ENCODE data around the gene PACSIN1.
"Not testable (repeated sequence)": the region's sequence is repeated elsewhere in the genome, so short reads cannot be mapped to it uniquely, and the experiment has no call there.

PACSIN1 gene

DNA sequence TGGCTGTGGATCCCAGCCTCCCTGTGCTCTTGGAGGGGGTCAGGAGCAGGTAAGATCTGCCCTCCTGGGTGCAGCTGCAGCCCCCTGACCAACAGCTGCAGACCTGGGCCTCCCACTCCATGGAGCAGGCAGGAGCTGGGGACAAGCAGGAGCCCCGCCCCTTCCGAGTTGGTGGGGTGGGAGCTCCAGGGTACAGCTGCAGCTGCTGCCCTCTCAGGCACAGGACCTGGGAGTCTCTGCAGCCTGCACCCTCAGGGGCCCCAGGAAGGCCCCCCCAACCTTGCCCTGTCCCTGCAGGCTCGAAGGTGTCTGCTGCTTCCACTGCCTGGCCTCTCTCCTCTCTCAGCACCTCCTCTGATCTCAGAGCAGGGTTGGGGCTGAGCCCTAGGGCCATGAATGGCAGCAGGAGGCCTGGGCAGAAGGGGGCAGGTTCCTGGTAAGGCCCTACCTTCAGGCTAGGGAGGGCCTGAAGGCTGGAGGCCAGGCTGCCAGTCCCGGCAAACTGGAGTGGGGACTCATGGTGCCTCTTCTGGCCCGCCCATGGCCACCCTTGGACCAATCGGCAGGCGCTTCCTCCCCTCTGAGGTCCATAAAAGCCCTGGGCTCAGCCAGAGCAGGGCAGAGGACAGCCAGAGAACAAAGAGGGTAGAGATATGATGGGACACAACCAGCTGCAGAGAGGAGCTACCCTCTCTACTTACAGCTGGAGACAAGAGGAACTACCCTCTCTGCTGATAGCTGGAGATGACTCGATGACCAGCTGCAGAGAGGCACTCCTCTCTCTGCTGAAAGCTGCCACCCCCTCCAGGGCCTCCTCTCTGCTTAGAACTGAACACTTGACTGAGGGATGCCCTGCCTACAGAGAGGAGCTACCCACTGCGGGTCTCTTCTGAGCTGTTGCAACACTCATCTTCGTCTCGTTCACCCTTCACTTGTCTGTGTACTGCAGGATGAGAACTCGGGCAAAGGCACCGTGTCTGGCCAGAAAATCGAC lies 7.8 kb upstream of the PACSIN1 start:
- no peak for DNase-seq (ENCODE audit: low read depth in 2 of 3, low spot score in 2 of 3)

DNA sequence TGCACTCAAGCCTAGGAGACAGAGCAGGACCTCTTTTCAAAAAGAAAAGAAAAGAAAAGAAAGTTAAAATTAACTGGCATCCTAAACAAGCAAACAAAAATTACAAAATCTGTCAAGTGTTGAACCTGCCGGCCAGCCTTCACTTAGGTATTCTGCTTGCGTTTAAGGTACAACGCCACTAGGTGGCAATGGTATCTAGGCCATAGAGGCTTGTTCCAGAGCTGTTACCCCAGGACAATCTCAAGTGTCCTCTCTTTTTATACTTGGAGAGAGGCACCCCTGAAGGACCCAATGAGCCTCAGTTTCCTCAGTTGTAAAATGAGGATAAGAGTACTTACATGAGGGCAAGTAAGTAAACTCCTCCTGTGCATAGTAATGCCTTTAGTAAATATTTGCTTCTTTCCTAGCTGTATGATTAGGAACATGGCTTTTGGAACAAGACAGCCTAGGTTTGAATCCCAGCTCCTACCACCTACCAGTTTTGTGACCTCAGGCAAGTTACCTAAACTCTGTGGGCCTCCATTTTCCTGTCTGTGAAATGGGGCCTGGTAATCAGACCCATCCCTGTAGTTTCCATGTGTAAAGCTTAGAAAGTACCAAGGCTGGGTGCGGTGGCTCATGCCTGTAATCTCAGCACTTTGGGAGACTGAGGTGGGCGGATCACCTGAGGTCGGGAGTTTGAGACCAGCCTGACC lies 5.8 kb upstream of the PACSIN1 start:
- no peak for DNase-seq (ENCODE audit: low read depth in 2 of 3, low spot score in 2 of 3)

DNA sequence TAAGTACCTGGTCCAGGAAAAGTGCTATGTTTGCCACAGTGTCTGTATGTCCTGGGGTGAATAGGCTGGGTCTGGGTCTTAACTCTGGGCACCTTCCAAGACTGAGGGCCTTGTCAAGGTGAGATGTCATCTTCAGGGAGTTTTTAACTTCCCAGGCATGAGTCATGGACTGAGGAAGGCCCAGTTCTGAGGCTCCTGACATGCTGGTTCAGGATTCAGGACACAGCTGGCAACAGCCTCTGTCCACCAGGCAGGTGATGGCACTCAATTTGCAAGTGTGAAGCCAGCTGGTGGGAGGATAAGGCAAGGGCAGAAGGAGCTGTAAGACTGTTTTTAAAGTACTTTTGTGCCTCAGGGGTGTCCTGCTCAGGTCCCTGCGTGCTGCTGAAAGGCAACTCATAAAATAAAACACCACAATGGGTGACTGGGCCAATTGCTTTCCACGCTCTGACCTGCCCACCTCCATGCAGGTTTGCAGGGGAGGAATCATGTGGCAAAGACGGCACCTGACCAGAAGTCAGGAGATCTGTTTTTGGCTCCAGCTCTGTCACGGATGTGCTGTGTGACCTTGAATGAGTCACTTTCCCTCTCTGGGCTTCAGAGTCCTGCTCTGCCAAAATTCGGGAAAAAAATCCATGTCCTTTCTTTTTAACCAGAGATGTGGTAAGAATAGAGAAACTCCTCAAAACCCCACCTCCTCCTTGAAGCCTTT lies 4.9 kb upstream of the PACSIN1 start:
- DNase-seq (ENCODE audit: low read depth in 2 of 3, low spot score in 2 of 3): no peak

DNA sequence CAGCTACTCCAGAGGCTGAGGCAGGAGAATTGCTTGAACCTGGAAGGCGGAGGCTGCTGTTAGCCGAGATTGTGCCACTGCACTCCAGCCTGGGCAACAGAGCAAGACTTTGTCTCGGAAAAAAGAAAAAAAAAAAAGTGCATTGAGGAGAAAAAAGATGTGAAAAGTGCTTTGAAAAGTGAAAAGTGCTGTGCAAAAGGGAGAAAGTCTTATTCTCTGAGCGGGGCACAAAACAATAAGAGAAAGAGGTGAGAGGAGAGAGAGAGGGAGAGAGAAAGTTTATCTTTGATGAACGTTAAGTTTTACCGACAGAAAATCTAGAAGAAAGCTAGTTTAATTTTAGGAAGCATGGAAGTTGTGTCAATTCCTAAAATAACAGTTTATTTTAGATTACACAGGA lies 3.9 kb upstream of the PACSIN1 start:
- no peak for DNase-seq (ENCODE audit: low read depth in 2 of 3, low spot score in 2 of 3)

DNA sequence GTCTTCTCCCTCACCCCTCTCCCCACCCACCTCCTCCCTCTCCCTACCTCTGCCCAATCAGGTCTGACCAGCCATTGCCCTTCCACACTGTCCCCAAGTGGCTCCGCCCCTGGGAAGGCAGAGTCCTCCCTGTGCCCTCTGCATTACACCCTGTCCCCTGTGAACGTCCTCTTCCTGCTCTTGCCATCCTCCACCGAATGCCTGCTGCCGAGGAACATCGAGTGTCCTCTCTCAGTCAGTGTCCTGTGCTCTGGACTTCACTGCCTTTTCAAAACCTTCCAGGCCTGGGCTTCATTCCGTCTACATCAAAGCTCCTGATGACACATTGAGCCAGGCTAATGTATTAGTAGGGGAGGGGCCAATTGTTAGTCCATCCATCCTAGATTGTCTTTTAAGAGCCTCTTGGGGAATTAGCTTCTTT lies 3.3 kb upstream of the PACSIN1 start:
- DNase-seq (ENCODE audit: low read depth in 2 of 3, low spot score in 2 of 3): no peak

DNA sequence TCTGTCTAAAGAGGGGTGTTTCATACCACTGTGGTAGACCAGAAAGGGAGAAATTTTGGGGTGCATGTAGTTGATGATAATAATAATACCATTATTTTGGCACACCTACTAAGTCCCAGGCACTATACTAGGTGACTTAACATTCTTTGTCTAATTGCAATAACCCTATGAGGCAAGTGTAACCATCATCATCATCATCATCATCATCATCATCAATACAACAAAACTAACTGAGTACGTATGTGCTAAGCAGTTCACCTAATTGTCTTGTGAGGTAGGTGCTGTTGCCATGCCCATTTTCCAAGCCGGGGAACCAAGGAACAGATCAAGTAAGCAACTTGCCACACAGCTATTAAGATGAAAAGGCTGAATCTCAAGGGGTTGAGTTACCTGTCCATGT lies 2.6 kb upstream of the PACSIN1 start:
- DNase-seq (ENCODE audit: low read depth in 2 of 3, low spot score in 2 of 3): no peak

DNA sequence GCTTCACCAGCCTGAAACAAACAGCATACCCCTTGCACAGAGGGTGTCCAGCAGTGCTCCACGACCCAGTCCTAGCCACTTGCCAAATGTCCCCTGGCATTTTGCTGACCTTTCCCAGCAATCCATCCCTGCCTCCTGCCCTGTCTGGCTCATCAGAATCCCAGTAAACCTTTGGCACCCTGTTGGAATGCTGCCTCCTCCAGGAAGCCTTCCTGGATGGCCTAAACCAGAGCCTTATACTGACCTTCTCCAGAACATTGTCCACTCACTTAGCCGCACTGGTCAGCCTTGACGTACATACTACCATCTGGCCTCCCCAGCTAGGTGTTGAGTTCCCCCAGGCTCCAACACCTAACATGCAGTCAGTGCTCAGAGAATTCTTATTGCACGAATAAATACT lies 2.0 kb upstream of the PACSIN1 start:
- no peak for DNase-seq (ENCODE audit: low read depth in 2 of 3, low spot score in 2 of 3)

DNA sequence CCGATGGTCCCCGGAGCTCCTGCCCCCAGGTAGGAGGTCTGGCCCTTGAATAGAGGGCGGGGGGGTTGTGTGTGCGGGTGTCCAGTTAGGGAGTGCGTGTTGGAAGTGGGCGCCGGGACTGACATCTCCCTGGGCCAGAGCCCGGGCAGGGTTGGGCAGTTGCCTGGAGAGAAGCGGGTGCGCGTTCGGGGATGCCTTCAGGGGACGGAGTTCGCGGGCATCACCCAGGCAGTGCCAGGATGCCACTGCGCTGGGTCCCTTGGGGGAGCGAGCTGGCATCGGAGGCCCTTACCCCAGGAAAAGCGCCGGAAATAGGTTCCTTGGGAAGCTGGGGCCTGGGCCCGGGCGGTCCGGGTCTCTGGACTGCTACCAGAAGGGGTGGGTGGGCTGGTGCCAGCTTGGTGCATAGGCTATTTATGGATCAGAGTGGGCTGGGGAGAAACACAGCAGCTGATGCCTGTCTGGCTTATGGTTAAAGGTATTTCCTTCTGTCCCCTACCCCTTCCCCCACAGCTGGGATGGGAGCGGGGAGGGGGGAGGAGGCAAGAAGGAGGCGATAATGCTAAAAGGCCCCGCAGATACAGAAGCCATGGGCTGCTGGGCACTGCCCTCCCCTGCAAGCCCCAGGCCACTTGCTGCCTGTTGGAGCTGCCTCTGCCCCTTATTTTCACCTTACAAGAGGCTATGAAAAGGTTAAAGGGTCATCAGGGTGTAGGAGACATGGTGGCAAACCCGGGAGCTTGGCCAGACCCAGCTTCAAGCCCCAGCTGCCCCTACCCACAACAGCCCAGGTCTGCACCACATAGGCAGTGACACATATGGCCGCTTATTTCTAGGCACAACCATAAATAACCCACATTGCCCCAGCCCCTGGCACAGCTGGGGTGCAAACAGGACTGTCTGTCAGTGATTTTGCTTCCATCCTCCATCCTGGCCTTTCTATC lies 638 bp downstream of the PACSIN1 start:
- DNase-seq (ENCODE audit: low read depth in 2 of 3, low spot score in 2 of 3): no peak

DNA sequence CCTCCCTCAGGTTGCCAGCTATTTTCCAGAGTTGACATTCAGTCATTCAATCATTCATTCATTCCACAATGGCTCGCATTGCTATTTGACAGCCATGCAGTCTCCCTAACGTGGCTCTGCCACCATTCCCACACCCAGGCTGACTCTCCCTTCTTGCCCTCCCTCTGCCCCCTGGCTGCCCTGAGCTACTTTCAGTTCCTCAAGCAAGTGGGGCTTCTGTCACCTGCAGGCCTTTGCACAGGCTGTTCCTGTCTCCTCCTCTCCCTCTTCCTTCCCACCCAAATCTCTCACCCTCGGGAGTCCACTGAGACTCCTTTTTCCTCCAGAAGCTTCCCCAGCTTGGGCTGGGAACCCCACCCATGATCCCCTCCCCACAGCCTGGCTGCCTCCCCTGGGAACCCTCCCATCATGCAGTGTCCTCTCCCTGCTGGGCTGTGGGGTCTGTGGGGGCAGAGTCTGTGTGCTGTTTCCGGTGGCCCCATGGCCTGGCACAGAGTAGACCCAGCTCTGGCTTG lies 2.6 kb downstream of the PACSIN1 start:
- DNase-seq (ENCODE audit: low read depth in 2 of 3, low spot score in 2 of 3): no peak

DNA sequence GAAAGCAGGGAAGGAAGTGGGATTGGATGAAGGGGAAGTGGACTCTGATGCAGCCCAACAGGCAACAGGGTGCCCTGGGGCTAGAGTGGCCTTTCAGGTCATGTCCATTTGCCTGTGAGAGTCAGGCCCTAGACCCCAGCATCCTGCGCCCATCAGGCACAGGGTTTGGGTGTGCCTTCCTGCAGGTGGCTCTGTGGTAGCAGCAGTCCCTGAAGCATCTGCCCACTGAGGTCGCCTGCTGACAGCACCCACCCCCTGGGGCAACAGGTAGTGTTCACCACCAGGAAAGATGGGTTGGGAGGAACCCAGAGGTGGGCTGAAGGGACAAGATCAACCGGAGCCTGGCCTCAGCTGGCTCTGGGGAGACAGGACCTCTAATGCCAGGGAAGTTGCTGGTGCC lies 3.6 kb downstream of the PACSIN1 start:
- no peak for DNase-seq (ENCODE audit: low read depth in 2 of 3, low spot score in 2 of 3)

DNA sequence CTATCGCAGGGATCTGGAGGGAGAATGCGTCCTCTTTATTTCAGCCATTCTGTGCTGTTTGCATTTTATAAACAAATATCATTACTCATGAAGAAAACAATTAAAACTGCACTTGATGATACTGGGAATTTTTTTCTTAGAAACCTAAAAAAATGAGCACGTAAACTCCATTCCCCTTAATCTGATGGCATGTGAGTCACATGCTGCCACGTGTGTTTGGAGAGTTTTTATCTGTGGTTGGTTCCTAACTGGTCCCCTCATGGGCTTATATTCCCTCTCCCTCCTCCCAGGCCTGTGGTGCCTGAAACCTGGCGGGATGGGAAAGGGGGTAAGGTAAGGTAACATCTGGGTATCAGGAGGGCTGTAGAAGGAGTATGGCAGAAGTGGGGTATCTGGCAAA lies 6.5 kb downstream of the PACSIN1 start:
- no peak for DNase-seq (ENCODE audit: low read depth in 2 of 3, low spot score in 2 of 3)

DNA sequence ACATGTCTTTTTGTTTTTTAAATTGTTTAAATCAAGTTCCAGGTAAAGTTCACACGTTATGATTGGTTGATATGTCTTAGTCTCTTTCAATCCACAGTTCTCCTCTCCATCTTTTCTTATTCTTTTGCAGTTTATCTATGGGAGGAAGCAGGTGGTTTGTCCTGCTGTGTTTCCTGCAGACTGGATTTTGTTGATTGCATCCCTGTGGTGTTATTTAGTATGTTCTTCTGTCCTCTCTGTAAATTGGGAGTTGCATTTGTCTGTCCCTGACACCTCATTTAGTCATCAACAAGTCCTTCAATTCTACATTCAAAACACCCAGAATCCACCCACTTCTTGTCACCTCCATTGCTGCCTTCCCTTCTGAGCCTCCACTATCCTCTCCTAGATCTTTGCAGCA lies 8.1 kb downstream of the PACSIN1 start:
- no peak for DNase-seq (ENCODE audit: low read depth in 2 of 3, low spot score in 2 of 3)

DNA sequence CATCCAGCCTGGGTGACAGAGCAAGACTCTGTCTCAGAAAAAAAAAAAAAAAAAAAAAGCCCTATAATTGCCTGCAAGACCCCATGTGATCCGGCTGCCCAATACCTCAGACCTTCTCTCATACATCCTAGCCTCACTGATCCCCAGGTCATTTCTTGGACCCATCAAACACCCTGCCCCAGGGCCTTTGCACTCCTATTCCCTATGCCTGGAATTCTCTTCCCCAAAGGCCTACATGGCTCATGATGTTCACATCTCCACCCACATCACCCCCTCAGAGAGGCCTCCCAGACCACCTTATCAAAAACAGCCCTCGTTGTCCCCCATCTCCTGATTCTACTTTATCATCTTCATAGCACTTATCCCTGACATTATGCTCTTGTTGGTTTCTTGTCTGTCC lies 8.9 kb downstream of the PACSIN1 start:
- no peak for DNase-seq (ENCODE audit: low read depth in 2 of 3, low spot score in 2 of 3)

DNA sequence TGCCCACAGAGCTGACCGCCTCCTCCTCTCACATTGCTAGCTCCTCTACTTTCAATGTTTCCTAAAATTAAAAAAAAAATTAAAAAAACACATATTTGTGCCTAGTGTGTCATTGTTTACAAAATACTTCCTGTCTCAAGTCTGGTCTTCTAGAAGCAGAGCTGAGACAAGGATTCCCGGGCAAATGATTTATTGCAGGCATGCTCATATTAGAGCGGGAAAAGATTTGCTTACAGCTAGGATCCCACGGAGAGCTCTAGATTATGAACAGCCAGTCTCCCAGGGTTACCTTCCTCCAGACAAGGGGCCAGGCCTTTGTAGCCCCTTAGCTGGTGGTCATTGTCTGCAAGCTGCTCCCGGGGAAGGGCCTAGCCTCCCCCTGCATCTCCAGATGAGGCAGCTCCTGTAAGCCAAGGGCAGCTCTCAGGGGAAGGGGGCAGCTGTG lies 9.4 kb downstream of the PACSIN1 start:
- DNase-seq (ENCODE audit: low read depth in 2 of 3, low spot score in 2 of 3): no peak

DNA sequence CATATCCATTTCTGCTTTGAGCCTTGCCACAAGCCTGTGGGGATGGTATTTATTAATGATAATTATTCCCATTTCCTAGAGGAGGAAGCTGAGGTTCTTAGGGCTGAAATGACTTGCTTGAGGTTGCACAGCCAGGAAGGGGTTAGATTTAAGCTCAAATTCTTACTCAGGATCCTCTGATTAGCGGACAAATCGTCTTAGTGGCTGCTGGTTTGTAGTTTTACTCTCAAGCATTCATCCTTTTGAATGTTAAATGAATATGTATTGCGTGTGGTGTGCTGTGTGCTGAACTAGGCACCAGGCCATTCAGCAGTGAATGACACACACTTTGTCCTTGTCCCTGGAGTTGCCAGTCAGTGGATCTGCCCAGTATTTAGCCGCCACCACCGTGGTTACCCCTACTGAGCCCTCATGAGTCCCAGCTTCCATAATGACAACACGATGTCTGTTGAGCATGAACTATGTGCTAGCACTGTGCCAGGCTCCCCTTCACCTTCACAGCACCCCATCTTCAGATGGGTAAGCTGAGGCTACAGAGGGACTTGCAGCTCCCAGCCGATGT lies 10.0 kb downstream of the PACSIN1 start:
- no peak for DNase-seq (ENCODE audit: low read depth in 2 of 3, low spot score in 2 of 3)

DNA sequence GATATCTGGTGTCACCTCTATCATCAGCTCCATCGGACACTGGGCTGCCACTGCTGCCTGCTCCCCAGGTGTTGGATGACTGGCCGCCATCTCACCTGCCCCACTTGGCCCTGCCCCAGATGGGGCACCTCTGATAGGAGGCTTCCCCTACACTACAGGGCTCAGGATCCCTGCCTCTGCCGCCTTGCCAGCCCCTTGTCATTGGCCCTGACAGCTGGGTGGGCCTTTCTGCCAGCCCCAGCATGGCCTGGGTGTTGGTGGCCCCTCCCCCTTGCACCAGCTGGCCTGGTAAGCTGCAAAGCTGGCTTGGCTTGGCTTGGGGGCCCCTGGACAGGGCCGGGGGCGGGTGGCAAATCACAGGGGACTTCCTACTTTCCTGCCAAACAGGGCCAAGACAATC lies 10.6 kb downstream of the PACSIN1 start:
- DNase-seq (ENCODE audit: low read depth in 2 of 3, low spot score in 2 of 3): no peak

DNA sequence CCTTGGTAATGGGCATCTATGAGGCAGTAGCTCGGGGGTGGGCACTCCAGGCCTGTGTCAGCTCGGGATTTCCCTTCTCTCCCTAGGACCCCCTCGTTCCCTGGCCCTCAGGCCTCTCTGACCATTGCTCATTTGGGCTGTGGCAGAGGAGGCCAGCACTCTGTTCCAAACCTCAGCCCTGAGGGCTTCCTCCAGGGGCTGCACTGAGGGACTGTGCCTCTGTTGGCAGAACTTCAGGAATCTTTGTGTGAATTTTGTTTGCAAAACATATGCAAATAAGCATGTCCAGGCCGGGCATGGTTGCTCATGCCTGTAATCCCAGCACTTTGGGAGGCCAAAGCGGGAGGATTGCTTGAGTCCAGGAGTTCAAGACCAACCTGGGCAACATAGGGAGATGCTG lies 11.0 kb downstream of the PACSIN1 start:
- no peak for DNase-seq (ENCODE audit: low read depth in 2 of 3, low spot score in 2 of 3)

DNA sequence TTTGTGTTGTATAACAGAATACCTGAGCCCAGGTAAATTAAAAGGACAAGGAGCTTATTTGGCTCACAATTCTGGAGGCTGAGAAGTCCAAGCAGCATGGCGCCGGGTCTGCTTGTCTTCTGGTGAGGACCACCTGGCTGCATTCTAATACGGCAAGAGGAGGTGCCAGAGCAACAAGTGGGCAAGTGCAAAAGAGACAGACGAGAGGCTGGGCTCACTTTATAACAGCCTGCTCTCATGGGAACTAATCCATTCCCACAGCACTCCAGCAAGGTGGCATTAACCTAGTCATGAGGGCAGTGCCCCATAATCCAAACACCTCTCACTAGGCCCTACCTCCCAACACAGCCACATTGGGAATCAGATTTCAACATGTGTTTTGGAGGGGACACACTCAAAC lies 12.9 kb downstream of the PACSIN1 start:
- no peak for DNase-seq (ENCODE audit: low read depth in 2 of 3, low spot score in 2 of 3)

DNA sequence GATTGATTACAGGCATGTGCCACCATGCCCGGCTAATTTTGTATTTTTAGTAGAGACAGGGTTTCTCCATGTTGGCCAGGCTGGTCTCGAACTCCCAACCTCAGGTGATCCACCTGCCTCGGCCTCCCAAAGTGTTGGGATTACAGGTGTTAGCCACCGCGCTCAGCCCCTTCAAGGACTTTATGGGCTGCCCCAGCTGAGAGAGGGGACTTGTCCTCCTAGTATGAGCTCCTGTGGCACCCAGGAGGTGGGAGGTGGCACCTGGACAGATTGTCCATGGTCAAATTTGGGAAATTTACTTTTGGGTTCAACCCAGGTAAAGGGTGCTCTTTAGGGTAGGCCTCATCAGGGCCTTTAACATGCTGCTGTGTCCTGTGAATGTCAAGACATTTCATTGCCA lies 17.9 kb downstream of the PACSIN1 start:
- DNase-seq (ENCODE audit: low read depth in 2 of 3, low spot score in 2 of 3): not testable (repeated sequence)

DNA sequence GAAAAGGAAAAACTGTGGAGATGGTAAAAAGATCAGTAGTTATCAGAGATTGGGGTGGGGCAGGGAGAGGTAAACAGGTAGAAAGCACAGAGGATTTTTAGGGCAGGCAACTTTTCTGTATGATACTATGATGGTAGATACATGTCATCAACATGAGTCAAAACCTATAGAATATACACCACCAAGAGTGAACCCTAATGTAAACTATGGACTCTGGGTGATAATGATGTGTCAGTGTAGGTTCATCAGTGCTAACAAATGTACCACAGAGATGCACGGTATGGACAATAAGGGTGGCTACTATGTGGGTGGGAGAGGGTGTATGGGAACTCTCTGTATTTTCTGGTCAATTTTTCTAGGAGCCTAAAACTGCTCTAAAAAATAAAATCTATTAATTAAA lies 18.5 kb downstream of the PACSIN1 start:
- DNase-seq (ENCODE audit: low read depth in 2 of 3, low spot score in 2 of 3): no peak
